Panc1 (cell line): Measurements from ENCODE around the gene SMIM22. TPM values are rescaled to one million over a fixed set of nuclear protein-coding genes. Genes with fewer than 3 reads are reported as not detected.

Experiments used
- ATAC-seq: fragments of 200-7000 bp; cut with Tn5 transposase; 2 replicates; pipeline ENCODE4 v1.9.1; 2020; ENCODE audit warnings: mild to moderate bottlenecking, moderate library complexity
- BruUV-seq: library from RNA; stranded (reverse); fragments of 400-500 nt; replicated peaks from 2 replicates; lab custom pipeline; 2021; lab: Mats Ljungman, UMichigan
- CTCF ChIA-PET: fragments of 300-600 bp; sonication (Branson Sonifier 250); formaldehyde crosslinking; loops from one replicate; lab custom pipeline; 2022; ENCODE audit warnings: antibody characterized with exemption; lab: Charles Lee
- POLR2A ChIA-PET: fragments of 300-600 bp; sonication (Branson Sonifier 250); formaldehyde crosslinking; loops from one replicate; lab custom pipeline; 2022; ENCODE audit warnings: antibody characterized with exemption; lab: Charles Lee
- DNase-seq: peaks from one replicate; pipeline ENCODE4 v3.0.0-alpha.2; 2010; ENCODE audit warnings: low read depth, low spot score
- H3K27ac ChIP-seq: 2 replicates; pipeline ENCODE4 v1.5.1; 2011; ENCODE audit warnings: mild to moderate bottlenecking, low read length, inconsistent platforms
- H3K27me3 ChIP-seq: fragments of 200-500 bp; sonication (Bioruptor generic); 2 replicates; pipeline ENCODE4 v1.6.0; 2014; ENCODE audit warnings: low read length, inconsistent platforms; ENCODE audit not compliant: control insufficient read depth, insufficient read depth
- H3K36me3 ChIP-seq: fragments of 200-500 bp; sonication (Bioruptor generic); 2 replicates; pipeline ENCODE4 v1.5.1; 2014; ENCODE audit warnings: inconsistent platforms, mild to moderate bottlenecking, low read length, moderate library complexity; ENCODE audit not compliant: control insufficient read depth, insufficient read depth
- H3K4me1 ChIP-seq: 2 replicates; pipeline ENCODE4 v1.5.1; 2011; ENCODE audit warnings: inconsistent platforms, mild to moderate bottlenecking, low read length, moderate library complexity; ENCODE audit not compliant: control insufficient read depth, insufficient read depth
- H3K4me3 ChIP-seq, 2 experiments: 2 replicates each; pipeline ENCODE4 v1.5.1; 2011 to 2012; ENCODE audit warnings: low read depth in 2 of 2, low read length in 2 of 2, mild to moderate bottlenecking in 2 of 2, inconsistent platforms in 1 of 2, moderate library complexity in 1 of 2
- H3K9me3 ChIP-seq: fragments of 200-500 bp; sonication (Bioruptor generic); 2 replicates; pipeline ENCODE4 v1.5.1; 2014; ENCODE audit warnings: low read depth, mild to moderate bottlenecking, inconsistent platforms, low read length, moderate library complexity; ENCODE audit not compliant: control insufficient read depth, insufficient read depth
- CTCF ChIP-seq: fragments of 450-650 bp; IDR thresholded peaks from 2 replicates; pipeline ENCODE4 v1.5.1; 2017; ENCODE audit warnings: mild to moderate bottlenecking
- POLR2AphosphoS5 ChIP-seq: IDR thresholded peaks from 2 replicates; pipeline ENCODE4 v1.6.1; 2012; ENCODE audit warnings: mild to moderate bottlenecking, low read depth, low read length, moderate library complexity
- REST ChIP-seq, 2 experiments: IDR thresholded peaks; 2 replicates each; pipeline ENCODE4 v1.6.1; 2011 to 2012; ENCODE audit warnings: low read depth in 2 of 2, control low read depth in 1 of 2, low read length in 1 of 2, mild to moderate bottlenecking in 1 of 2, moderate library complexity in 1 of 2; ENCODE audit not compliant: insufficient read depth in 1 of 2
- SIN3A ChIP-seq: IDR thresholded peaks from 2 replicates; pipeline ENCODE4 v1.6.1; 2012; ENCODE audit warnings: low read depth, mild to moderate bottlenecking, low read length, moderate library complexity, borderline replicate concordance; ENCODE audit not compliant: insufficient read depth
- TCF7L2 ChIP-seq: IDR thresholded peaks from 2 replicates; pipeline ENCODE4 v1.6.1; 2011; ENCODE audit warnings: mild to moderate bottlenecking, low read depth, low read length, inconsistent platforms
- in situ Hi-C: cut with HindIII; loops from 2 replicates; pipeline ENCODE4 v1.10.0; 2016; ENCODE audit warnings: low sequenced_read_pairs, low pct_unique_long_range_greater_than_20kb
- intact Hi-C: fragments of 100-400 bp; cut with micrococcal nuclease; formaldehyde crosslinking; loops from one replicate; pipeline ENCODE4 v1.10.0; 2022; ENCODE audit not compliant: unreplicated experiment
- total RNA-seq: library from RNA; stranded (reverse); gene quantifications from one replicate; pipeline ENCODE4 v1.2.1, GENCODE V29; 2021; ENCODE audit not compliant: unreplicated experiment

Gene SMIM22
- total RNA-seq, 1 experiment from 2014 or later = not detected

GRCh38 chr16:4790261-4790660 lies 4.9 kb upstream of the SMIM22 start:
- Histone ChIP-seq H3K9me3 (no peaks in the 10 kb centered on the region), H3K27me3 (no peaks in the 10 kb centered on the region), H3K27ac (no peak overlapping the region), H3K4me3 (no peak overlapping the region), H3K36me3 (no peaks in the 10 kb centered on the region), H3K4me1 (peaks cover 8% of the 10 kb centered on the region; the same call in 1 of the 2 replicates)
- no peak for ATAC-seq
- no peak for DNase-seq
- intact Hi-C loops (no loop called here), in situ Hi-C loops (no loop called here)
- no TSS peak for BruUV-seq
- ChIA-PET CTCF (no interaction called here), POLR2A (no interaction called here)
- TF ChIP-seq TCF7L2 (no peak), REST (IDR thresholded peaks at IDR 0.05; ENCODE audit: insufficient read depth in 1 of 2, low read depth in 2 of 2, low read length in 1 of 2) (no peak), CTCF (no peak), POLR2AphosphoS5 (no peak), SIN3A (no peak)

DNA sequence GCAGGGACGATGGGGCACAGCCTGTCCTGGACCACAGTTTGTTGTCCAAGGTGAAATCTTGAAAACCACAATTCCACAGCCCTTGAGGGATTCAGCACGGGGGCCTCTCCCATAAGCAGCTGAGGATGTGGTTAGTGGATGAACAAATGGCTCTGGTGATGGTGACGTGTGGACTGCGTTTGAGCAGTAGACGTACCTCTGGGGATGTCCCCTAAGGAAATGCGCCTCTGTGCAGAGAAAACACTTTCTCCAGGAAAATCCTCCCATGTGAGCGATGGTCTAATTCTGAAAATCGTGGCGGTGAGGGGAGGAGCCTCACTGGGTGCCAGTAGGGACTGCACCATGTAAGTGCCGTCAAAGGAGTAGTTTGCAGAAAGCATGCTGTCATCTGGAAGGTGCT lies 4.3 kb upstream of the SMIM22 start:
- Histone ChIP-seq H3K9me3 (no peaks in the 10 kb centered on the region), H3K4me3 (no peak overlapping the region), H3K27me3 (no peaks in the 10 kb centered on the region), H3K4me1 (peaks cover 8% of the 10 kb centered on the region; the same call in 1 of the 2 replicates), H3K36me3 (no peaks in the 10 kb centered on the region), H3K27ac (no peak overlapping the region)
- POLR2A ChIA-PET = no interaction called here
- in situ Hi-C loops (no loop called here), intact Hi-C loops (no loop called here)
- CTCF ChIA-PET = no interaction called here
- no peak for TF ChIP-seq POLR2AphosphoS5
- no peak for TF ChIP-seq CTCF
- TF ChIP-seq REST (IDR thresholded peaks at IDR 0.05; ENCODE audit: insufficient read depth in 1 of 2, low read depth in 2 of 2, low read length in 1 of 2) = no peak
- TF ChIP-seq TCF7L2 = no peak
- no peak for TF ChIP-seq SIN3A
- BruUV-seq = no TSS peak
- no peak for ATAC-seq
- no peak for DNase-seq
